Fibroblast of skin of abdomen (primary cell): ENCODE measurements around the gene PCDHGB6.
"Not testable (repeated sequence)": the region's sequence is repeated elsewhere in the genome, so short reads cannot be mapped to it uniquely, and the experiment has no call there.

Experiments
- DNase-seq: peaks from one replicate; pipeline ENCODE4 v3.0.0-alpha.2; 2013

PCDHGB6 gene

GRCh38 chr5:141388661-141389060, 19.2 kb upstream of the PCDHGB6 start:
- no peak for DNase-seq

- no peak for DNase-seq
Measured at GRCh38 chr5:141389153-141390042, 18.4 kb upstream of the PCDHGB6 start.

GRCh38 chr5:141392429-141393198, 15.2 kb upstream of the PCDHGB6 start, which contains the start of gene PCDHGA8:
Gene PCDHGA8, plus strand, starts transcription at chr5:141392633. Its CDS starts 181 bp downstream, at chr5:141392814.
- peak; percentile 37 for DNase-seq

- no peak for DNase-seq
Measured at GRCh38 chr5:141393267-141393666, 14.6 kb upstream of the PCDHGB6 start.

- DNase-seq: not testable (repeated sequence)
Measured at GRCh38 chr5:141394401-141395187, 13.2 kb upstream of the PCDHGB6 start.

- DNase-seq: peak; percentile 60
Measured at GRCh38 chr5:141397756-141398551, 9.9 kb upstream of the PCDHGB6 start, which contains the start of gene PCDHGB5. Gene PCDHGB5, plus strand, starts transcription at chr5:141397947. Its CDS starts 181 bp downstream, at chr5:141398128.

- no peak for DNase-seq
Measured at GRCh38 chr5:141398608-141399007, 9.2 kb upstream of the PCDHGB6 start.

GRCh38 chr5:141399555-141400258, 8.1 kb upstream of the PCDHGB6 start:
- DNase-seq: no peak

- DNase-seq: peak; percentile 26
Measured at GRCh38 chr5:141402553-141403243, 5.1 kb upstream of the PCDHGB6 start, which contains the start of gene PCDHGA9. Gene PCDHGA9, plus strand, starts transcription at chr5:141402778. Its CDS starts 175 bp downstream, at chr5:141402953.

GRCh38 chr5:141403387-141403786, 4.4 kb upstream of the PCDHGB6 start:
- no peak for DNase-seq

- DNase-seq: no peak
Measured at GRCh38 chr5:141409598-141410306, 1.9 kb downstream of the PCDHGB6 start.

- DNase-seq: no peak
Measured at GRCh38 chr5:141411575-141411974, 3.8 kb downstream of the PCDHGB6 start.

GRCh38 chr5:141412854-141413539, 5.2 kb downstream of the PCDHGB6 start, which contains the start of gene PCDHGA10:
Gene PCDHGA10, plus strand, starts transcription at chr5:141412987. Its CDS starts 189 bp downstream, at chr5:141413176.
- DNase-seq: peak; percentile 72

- DNase-seq: no peak
Measured at GRCh38 chr5:141413540-141414069, 5.8 kb downstream of the PCDHGB6 start.

- not testable (repeated sequence) for DNase-seq
Measured at GRCh38 chr5:141414548-141415274, 6.9 kb downstream of the PCDHGB6 start.

- DNase-seq: not testable (repeated sequence)
Measured at GRCh38 chr5:141415275-141415618, 7.4 kb downstream of the PCDHGB6 start.

GRCh38 chr5:141417494-141418172, 9.8 kb downstream of the PCDHGB6 start, which contains the start of gene PCDHGB7:
Gene PCDHGB7, plus strand, starts transcription at chr5:141417677. Its CDS starts 183 bp downstream, at chr5:141417860.
- DNase-seq: peak; percentile 83
